A673 (cell line): Measurements from ENCODE around the gene FBXO21.

Experiments used
- EZH2 ChIP-seq: fragments of 200-600 bp; sonication (generic); IDR thresholded peaks from 2 replicates; pipeline ENCODE4 v1.6.1; 2017; ENCODE audit warnings: borderline replicate concordance, low read depth, mild to moderate bottlenecking, mixed read lengths, antibody characterized with exemption, low read length; ENCODE audit not compliant: poor library complexity, severe bottlenecking
- TF ChIP-seq, protein P1 (sequence below): fragments of 300-800, 200-600 bp; sonication (generic); conservative IDR thresholded peaks from 2 replicates; pipeline ENCODE4 v1.5.1; 2017; ENCODE audit warnings: low read depth, mild to moderate bottlenecking, antibody characterized with exemption, low read length, moderate library complexity, mixed read lengths

DNA sequence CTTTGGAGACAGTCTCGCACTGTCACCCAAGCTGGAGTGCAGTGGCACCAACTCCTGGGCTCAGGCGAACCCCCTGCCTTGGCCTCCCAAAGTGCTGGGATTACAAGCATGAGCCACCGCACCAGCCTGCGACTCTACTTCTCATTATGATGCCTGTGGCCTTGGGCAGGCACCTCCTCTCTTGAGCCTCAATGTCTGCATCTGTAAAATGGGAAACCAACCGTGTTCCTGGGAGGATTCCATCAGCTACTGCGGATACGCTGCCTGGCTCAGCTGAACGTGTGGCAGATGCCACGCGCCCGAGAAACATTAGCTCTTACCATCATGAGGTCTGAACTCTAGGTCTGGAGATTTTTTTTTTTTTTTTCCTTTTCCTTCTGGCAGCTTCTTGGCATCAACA lies 96.8 kb downstream of the FBXO21 start:
- TF ChIP-seq, protein P1, sequence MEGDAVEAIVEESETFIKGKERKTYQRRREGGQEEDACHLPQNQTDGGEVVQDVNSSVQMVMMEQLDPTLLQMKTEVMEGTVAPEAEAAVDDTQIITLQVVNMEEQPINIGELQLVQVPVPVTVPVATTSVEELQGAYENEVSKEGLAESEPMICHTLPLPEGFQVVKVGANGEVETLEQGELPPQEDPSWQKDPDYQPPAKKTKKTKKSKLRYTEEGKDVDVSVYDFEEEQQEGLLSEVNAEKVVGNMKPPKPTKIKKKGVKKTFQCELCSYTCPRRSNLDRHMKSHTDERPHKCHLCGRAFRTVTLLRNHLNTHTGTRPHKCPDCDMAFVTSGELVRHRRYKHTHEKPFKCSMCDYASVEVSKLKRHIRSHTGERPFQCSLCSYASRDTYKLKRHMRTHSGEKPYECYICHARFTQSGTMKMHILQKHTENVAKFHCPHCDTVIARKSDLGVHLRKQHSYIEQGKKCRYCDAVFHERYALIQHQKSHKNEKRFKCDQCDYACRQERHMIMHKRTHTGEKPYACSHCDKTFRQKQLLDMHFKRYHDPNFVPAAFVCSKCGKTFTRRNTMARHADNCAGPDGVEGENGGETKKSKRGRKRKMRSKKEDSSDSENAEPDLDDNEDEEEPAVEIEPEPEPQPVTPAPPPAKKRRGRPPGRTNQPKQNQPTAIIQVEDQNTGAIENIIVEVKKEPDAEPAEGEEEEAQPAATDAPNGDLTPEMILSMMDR = no peak
- TF ChIP-seq EZH2 = no peak
